DMS153 treated with DMSO at 0.1 percent for 48 hours (cell line): Measurements from ENCODE around the gene LIPE.
A peak's percentile ranks its signal among the peaks of the same experiment; 100 is the strongest.

Source experiments
- DNase-seq: peaks from one replicate; lab custom pipeline; 2025; ENCODE audit not compliant: unreplicated experiment; lab: John Stamatoyannopoulos, UW

The LIPE gene

DNA sequence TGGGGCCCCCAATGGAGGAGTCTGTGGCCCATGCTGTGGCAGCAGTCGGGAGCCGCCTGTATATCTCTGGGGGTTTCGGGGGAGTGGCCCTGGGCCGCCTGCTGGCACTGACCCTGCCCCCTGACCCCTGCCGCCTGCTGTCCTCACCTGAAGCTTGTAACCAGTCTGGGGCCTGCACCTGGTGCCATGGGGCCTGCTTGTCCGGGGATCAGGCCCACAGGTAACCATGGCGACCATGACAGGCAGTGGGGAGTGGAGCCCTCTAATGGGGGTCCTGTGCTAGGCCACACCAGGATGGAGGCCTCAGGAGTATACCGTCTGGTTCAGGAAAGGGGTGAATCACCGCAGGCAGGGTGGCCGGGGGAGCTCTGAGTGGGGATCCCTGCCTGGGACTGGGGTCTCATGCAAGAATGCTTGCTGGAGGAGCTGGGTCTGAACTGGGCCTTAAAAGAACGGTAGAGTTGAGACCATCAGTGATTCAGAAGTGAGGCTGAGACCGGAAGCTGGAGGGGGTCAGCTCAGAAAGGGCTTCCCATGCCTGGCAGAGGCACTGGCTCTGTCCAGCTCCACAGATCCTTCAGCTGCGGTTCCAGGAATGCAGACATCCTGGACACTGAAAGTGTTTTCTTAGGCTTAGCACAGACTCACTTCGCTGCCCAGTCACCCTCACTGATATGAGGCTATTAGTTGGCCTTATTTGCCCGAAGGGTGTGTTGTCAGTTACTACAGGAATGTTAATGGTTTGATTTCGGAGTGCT is 66.2 kb downstream of the LIPE start:
- no peak for DNase-seq

DNA sequence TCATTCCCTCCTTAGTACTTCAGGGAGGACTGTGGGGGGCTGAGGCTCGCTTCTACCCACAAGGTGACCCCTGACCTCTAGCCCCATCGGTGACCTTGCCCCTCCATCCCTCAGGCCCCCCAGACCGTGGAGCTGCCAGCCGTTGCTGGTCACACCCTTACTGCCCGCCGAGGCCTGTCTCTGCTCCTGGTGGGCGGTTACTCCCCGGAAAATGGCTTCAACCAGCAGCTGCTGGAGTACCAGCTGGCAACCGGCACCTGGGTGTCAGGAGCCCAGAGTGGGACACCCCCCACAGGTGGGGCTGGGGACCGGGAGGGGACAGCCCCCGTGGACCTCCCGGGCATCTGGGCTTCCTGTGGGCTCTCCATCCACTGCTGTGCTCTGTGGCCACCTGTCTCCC is 69.9 kb downstream of the LIPE start:
- no peak for DNase-seq

DNA sequence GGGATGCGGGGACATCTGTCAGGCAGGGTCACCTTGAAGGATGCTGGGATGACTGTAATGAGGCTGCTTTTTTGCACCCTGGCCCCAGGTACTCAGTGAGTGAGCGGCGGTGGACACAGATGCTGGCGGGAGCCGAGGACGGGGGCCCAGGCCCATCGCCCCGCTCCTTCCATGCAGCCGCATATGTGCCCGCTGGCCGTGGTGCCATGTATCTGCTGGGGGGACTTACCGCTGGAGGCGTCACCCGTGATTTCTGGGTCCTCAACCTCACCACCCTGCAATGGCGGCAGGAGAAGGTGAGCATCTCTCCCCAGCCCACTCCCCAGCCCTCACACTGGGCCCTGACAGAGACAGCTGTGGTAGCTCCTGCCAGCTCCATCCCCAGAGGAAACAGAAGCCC is 70.5 kb downstream of the LIPE start:
- DNase-seq: no peak

DNA sequence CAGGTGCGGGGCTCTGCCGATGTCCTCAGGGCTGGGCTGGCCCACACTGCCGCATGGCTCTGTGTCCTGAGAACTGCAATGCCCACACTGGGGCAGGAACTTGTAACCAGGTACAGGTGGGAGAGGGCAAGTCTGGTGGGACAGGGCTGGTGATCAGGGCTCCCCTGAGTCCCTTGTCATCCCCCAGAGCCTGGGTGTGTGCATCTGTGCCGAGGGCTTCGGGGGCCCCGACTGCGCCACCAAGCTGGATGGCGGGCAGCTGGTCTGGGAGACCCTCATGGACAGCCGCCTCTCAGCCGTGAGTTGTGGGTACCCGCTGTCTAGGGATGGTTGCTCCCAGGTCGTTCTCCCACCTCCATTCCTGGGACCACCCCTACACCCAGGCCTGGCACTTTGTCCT is 71.3 kb downstream of the LIPE start:
- DNase-seq: no peak

DNA sequence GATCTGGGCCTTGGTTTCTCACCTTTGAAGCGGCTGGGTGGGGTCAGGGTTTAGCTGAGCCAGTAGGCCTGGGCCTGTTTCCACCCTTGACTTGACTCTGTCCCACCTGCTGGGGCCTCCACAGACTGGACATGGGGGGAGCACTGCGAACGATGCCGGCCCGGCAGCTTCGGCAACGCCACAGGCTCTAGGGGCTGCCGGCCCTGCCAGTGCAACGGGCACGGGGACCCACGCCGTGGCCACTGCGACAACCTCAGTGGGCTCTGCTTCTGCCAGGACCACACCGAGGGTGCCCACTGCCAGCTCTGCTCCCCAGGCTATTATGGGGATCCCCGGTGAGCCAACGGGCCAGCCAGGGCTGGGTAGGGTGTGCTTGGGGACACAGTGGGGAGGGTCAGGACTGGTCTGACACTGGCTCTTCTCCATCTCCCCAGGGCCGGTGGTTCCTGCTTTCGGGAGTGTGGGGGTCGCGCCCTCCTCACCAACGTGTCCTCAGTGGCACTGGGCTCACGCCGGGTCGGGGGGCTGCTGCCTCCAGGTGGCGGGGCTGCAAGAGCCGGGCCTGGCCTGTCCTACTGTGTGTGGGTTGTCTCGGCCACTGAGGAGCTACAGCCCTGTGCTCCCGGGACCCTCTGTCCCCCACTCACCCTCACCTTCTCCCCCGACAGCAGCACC is 73.7 kb downstream of the LIPE start:
- no peak for DNase-seq

DNA sequence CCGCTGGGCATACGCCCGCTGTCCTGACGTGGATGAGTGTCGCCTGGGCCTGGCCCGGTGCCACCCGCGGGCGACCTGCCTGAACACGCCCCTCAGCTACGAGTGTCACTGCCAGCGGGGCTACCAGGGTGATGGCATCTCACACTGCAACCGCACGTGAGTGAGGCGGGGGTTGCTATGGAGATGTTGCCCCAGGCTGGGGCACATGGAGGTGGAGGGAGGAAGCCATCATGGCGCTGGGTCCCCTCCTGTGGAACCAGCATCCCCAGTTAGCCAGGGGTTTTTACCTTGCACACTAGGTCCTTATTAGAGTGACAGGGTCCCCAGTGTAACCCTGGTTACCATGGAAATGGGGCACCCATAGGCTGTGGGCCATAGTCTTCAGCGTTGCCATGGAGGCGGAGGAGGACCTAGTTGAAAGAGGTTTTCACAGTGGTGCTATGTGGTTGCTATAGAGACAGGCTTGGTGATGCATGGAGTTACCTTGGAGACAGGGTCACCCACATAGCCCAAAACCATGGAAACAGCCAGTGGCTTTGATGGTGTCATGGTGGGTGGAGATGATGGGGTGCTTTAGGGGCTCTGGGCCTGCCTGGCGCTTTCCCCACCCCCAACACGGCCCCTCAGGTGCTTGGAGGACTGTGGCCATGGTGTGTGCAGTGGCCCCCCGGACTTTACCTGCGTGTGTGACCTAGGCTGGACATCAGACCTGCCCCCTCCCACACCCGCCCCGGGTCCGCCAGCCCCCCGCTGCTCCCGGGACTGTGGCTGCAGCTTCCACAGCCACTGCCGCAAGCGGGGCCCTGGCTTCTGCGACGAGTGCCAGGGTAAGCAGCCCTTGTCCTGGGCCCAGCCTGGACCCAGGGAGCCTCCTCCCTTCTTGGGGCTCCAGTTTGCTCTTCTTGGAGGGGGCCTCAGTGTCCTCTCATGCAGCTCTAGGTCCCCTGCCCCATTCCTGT is 74.6 kb downstream of the LIPE start:
- peak; percentile 63 for DNase-seq
